Naive thymus-derived CD8-positive, alpha-beta T cell (primary cell): ENCODE measurements around the gene C16orf86. TPM values are rescaled to one million over a fixed set of nuclear protein-coding genes. Genes with fewer than 3 reads are reported as not detected.
A peak's percentile ranks its signal among the peaks of the same experiment; 100 is the strongest.

ENCODE experiments used
- ATAC-seq, 2 donors: fragments of 150-1000 bp; cut with Tn5 transposase in 1 of 2; sonication (Bioruptor Pico), chemical (Tn5 transposase) in 1 of 2; 1 replicate in 1 of 2; 2 replicates in 1 of 2; pipeline ENCODE4 v1.10.0; 2021; ENCODE audit warnings: mild to moderate bottlenecking in 2 of 2, moderate library complexity in 2 of 2
- POLR2A ChIA-PET: fragments of 350-600 bp; sonication (Branson Sonifier 250); formaldehyde crosslinking; loops from one replicate; lab custom pipeline; 2021; ENCODE audit warnings: antibody characterized with exemption; lab: Charles Lee
- DNase-seq, 10 donors: peaks; one replicate each; pipeline versions ENCODE4 v3.0.0 to v3.0.0-alpha.2; 2020 to 2022
- H3K27ac Mint-ChIP-seq, 10 donors: one replicate each; pipeline ENCODE4 v1.8.0; 2020 to 2022; ENCODE audit warnings: mild to moderate bottlenecking in 10 of 10, mixed read lengths in 10 of 10, moderate library complexity in 4 of 10, inconsistent platforms in 1 of 10
- H3K27me3 Mint-ChIP-seq, 5 donors: one replicate each; pipeline ENCODE4 v1.8.0; 2021 to 2022; ENCODE audit warnings: mixed read lengths in 5 of 5
- H3K36me3 Mint-ChIP-seq, 3 donors: one replicate each; pipeline ENCODE4 v1.8.0; 2020 to 2022; ENCODE audit warnings: mixed read lengths in 3 of 3, mild to moderate bottlenecking in 2 of 3, inconsistent platforms in 1 of 3
- H3K4me1 Mint-ChIP-seq, 4 donors: one replicate each; pipeline ENCODE4 v1.8.0; 2021 to 2022; ENCODE audit warnings: mixed read lengths in 4 of 4
- H3K4me3 Mint-ChIP-seq, 10 donors: one replicate each; pipeline ENCODE4 v1.8.0; 2020 to 2022; ENCODE audit warnings: mild to moderate bottlenecking in 10 of 10, mixed read lengths in 10 of 10, moderate library complexity in 6 of 10, inconsistent platforms in 1 of 10
- H3K9me3 Mint-ChIP-seq, 9 donors: one replicate each; pipeline ENCODE4 v1.8.0; 2020 to 2022; ENCODE audit warnings: mixed read lengths in 9 of 9, mild to moderate bottlenecking in 3 of 9, inconsistent platforms in 1 of 9, moderate library complexity in 1 of 9
- polyA plus RNA-seq, 3 donors: library from polyadenylated mRNA; unstranded; fragments of 300-500 nt; fragmentation: Illumina TruSeq; gene quantifications; one replicate each; pipeline ENCODE4 v1.2.3, GENCODE V29; 2021
- total RNA-seq, 8 experiments: library from RNA in 2 of 8; stranded (reverse) in 2 of 8; gene quantifications; one replicate each; pipeline ENCODE4 v1.2.3 and lab custom pipeline; 2021 to 2026

Gene C16orf86
- total and polyA plus RNA-seq, 5 experiments from 2014 or later, result 4.3 to 6.1 (median 4.7) TPM

GRCh38 chr16:67672739-67673662 lies 6.4 kb downstream of the C16orf86 start:
- peak in 5 of 10 donors; percentile 30 to 64 (median 39) for DNase-seq
- no peak for ATAC-seq
- POLR2A ChIA-PET, result interaction anchor here (0.5 kb wide), 1 partner anchor 68 kb away, joined by 5 read pairs; no protein-coding TSS in a partner anchor
- peak overlapping the region in 2 of 10 donors; percentile 44 to 88 for H3K27ac Mint-ChIP-seq
- H3K36me3 Mint-ChIP-seq, result no peaks in the 10 kb centered on the region
- no peak overlapping the region for H3K4me3 Mint-ChIP-seq
- H3K9me3 Mint-ChIP-seq, result no peaks in the 10 kb centered on the region
- no peaks in the 10 kb centered on the region for H3K27me3 Mint-ChIP-seq
- H3K4me1 Mint-ChIP-seq, result peaks cover 2 to 21% (median 7%) of the 10 kb centered on the region in 4 donors

- ATAC-seq (no peak), DNase-seq (peak in 1 of 10 donors; percentile 55)
- no peaks in the 10 kb centered on the region for H3K27me3 Mint-ChIP-seq
- peaks cover 0 to 14% (median 5%) of the 10 kb centered on the region in 4 donors for H3K4me1 Mint-ChIP-seq
- peak overlapping the region in 7 of 10 donors; percentile 28 to 88 (median 73) for H3K27ac Mint-ChIP-seq
- no peaks in the 10 kb centered on the region for H3K36me3 Mint-ChIP-seq
- POLR2A ChIA-PET, result no interaction called here
- H3K9me3 Mint-ChIP-seq, result no peaks in the 10 kb centered on the region
- H3K4me3 Mint-ChIP-seq, result no peak overlapping the region
These were observed 7.3 kb downstream of the C16orf86 start for GRCh38 chr16:67673712-67674580.

GRCh38 chr16:67674851-67675578 lies 8.4 kb downstream of the C16orf86 start:
- peaks cover 0 to 10% (median 4%) of the 10 kb centered on the region in 4 donors for H3K4me1 Mint-ChIP-seq
- ATAC-seq, result no peak
- POLR2A ChIA-PET, result no interaction called here
- H3K27ac Mint-ChIP-seq, result peak overlapping the region in 2 of 10 donors; percentile 3 to 75
- no peaks in the 10 kb centered on the region for H3K27me3 Mint-ChIP-seq
- H3K4me3 Mint-ChIP-seq, result no peak overlapping the region
- no peaks in the 10 kb centered on the region for H3K36me3 Mint-ChIP-seq
- H3K9me3 Mint-ChIP-seq, result no peaks in the 10 kb centered on the region
- DNase-seq, result peak in 1 of 10 donors; percentile 34

GRCh38 chr16:67675579-67675935 lies 8.9 kb downstream of the C16orf86 start:
- POLR2A ChIA-PET, result no interaction called here
- DNase-seq (peak in 1 of 10 donors; percentile 61), ATAC-seq (no peak)
- no peak overlapping the region for H3K27ac Mint-ChIP-seq
- no peak overlapping the region for H3K4me3 Mint-ChIP-seq
- H3K4me1 Mint-ChIP-seq, result peaks cover 0 to 10% (median 4%) of the 10 kb centered on the region in 4 donors
- H3K27me3 Mint-ChIP-seq, result no peaks in the 10 kb centered on the region
- no peaks in the 10 kb centered on the region for H3K36me3 Mint-ChIP-seq
- no peaks in the 10 kb centered on the region for H3K9me3 Mint-ChIP-seq

GRCh38 chr16:67675999-67676398 lies 9.4 kb downstream of the C16orf86 start:
- H3K9me3 Mint-ChIP-seq, result no peaks in the 10 kb centered on the region
- H3K4me3 Mint-ChIP-seq, result no peak overlapping the region
- H3K4me1 Mint-ChIP-seq, result peaks cover 0 to 10% (median 4%) of the 10 kb centered on the region in 4 donors
- POLR2A ChIA-PET, result no interaction called here
- no peaks in the 10 kb centered on the region for H3K27me3 Mint-ChIP-seq
- ATAC-seq (no peak), DNase-seq (no peak)
- H3K36me3 Mint-ChIP-seq, result no peaks in the 10 kb centered on the region
- peak overlapping the region in 1 of 10 donors; percentile 51 for H3K27ac Mint-ChIP-seq

GRCh38 chr16:67676516-67676915 lies 9.9 kb downstream of the C16orf86 start:
- POLR2A ChIA-PET, result no interaction called here
- Mint-ChIP-seq H3K4me1 (peaks cover 0 to 10% (median 4%) of the 10 kb centered on the region in 4 donors), H3K36me3 (no peaks in the 10 kb centered on the region), H3K4me3 (no peak overlapping the region), H3K9me3 (no peaks in the 10 kb centered on the region), H3K27me3 (no peaks in the 10 kb centered on the region), H3K27ac (peak overlapping the region in 2 of 10 donors; percentile 47 to 75)
- DNase-seq (peak in 1 of 10 donors; percentile 10), ATAC-seq (no peak)

- peak overlapping the region in 2 of 10 donors; percentile 34 to 75 for H3K27ac Mint-ChIP-seq
- no peak for DNase-seq
- no peaks in the 10 kb centered on the region for H3K9me3 Mint-ChIP-seq
- H3K36me3 Mint-ChIP-seq, result no peaks in the 10 kb centered on the region
- no peak overlapping the region for H3K4me3 Mint-ChIP-seq
- H3K4me1 Mint-ChIP-seq, result peaks cover 0 to 10% (median 4%) of the 10 kb centered on the region in 4 donors
- POLR2A ChIA-PET, result no interaction called here
- no peak for ATAC-seq
- H3K27me3 Mint-ChIP-seq, result no peaks in the 10 kb centered on the region
These were observed 10.3 kb downstream of the C16orf86 start for GRCh38 chr16:67676939-67677338.

- peaks cover 0 to 8% (median 2%) of the 10 kb centered on the region in 4 donors for H3K4me1 Mint-ChIP-seq
- no peak for ATAC-seq
- peak in 1 of 10 donors; percentile 45 for DNase-seq
- no peaks in the 10 kb centered on the region for H3K27me3 Mint-ChIP-seq
- no peaks in the 10 kb centered on the region for H3K9me3 Mint-ChIP-seq
- no peak overlapping the region for H3K27ac Mint-ChIP-seq
- POLR2A ChIA-PET, result interaction anchor here (0.7 to 1.5 kb wide), 2 partner anchors 17 to 36 kb away, joined by 4 to 5 read pairs; partner anchors contain the start of gene PARD6A
- H3K36me3 Mint-ChIP-seq, result peaks cover 0 to 5% (median 0%) of the 10 kb centered on the region in 3 donors
- H3K4me3 Mint-ChIP-seq, result no peak overlapping the region
These were observed 11.1 kb downstream of the C16orf86 start for GRCh38 chr16:67677712-67678111.

GRCh38 chr16:67678354-67679023 lies 11.9 kb downstream of the C16orf86 start:
- POLR2A ChIA-PET, result interaction anchor here (0.7 to 1.5 kb wide), 2 partner anchors 17 to 37 kb away, joined by 4 to 5 read pairs; partner anchors contain the start of gene PARD6A
- no peak for ATAC-seq

GRCh38 chr16:67679935-67680897 lies 13.6 kb downstream of the C16orf86 start:
- DNase-seq, result peak in 1 of 10 donors; percentile 54
- H3K27me3 Mint-ChIP-seq, result no peaks in the 10 kb centered on the region
- POLR2A ChIA-PET, result interaction anchor here (0.5 kb wide), 1 partner anchor 806 kb away, joined by 4 read pairs; no protein-coding TSS in a partner anchor
- H3K4me1 Mint-ChIP-seq, result peaks cover 0 to under 1% (median 0%) of the 10 kb centered on the region in 4 donors
- ATAC-seq, result no peak
- peaks cover 0 to 15% (median 0%) of the 10 kb centered on the region in 3 donors for H3K36me3 Mint-ChIP-seq
- no peak overlapping the region for H3K4me3 Mint-ChIP-seq
- H3K27ac Mint-ChIP-seq, result peak overlapping the region in 1 of 10 donors; percentile 43
- H3K9me3 Mint-ChIP-seq, result no peaks in the 10 kb centered on the region

More at GRCh38 chr16:67678354-67679023, 11.9 kb downstream of the C16orf86 start:
- Mint-ChIP-seq H3K4me1 (peaks cover 0 to 6% (median 2%) of the 10 kb centered on the region in 4 donors), H3K27me3 (no peaks in the 10 kb centered on the region), H3K27ac (no peak overlapping the region), H3K9me3 (no peaks in the 10 kb centered on the region), H3K36me3 (peaks cover 0 to 8% (median 0%) of the 10 kb centered on the region in 3 donors), H3K4me3 (no peak overlapping the region)
- peak in 1 of 10 donors; percentile 18 for DNase-seq
